Hepatocyte (in vitro differentiated cells): Measurements from ENCODE around the gene NRCAM. TPM values are rescaled to one million over a fixed set of nuclear protein-coding genes. Genes with fewer than 3 reads are reported as not detected.

ENCODE experiments used
- DNase-seq: peaks from one replicate; pipeline ENCODE4 v3.0.0-alpha.2; 2016; ENCODE audit warnings: low spot score
- H2AFZ ChIP-seq: fragments of 200-600 bp; sonication (generic); 2 replicates; pipeline ENCODE4 v1.6.0; 2016; ENCODE audit warnings: antibody characterized with exemption, mild to moderate bottlenecking
- H3K27ac ChIP-seq: fragments of 200-600 bp; sonication (generic); 2 replicates; pipeline ENCODE4 v1.5.1; 2016; ENCODE audit warnings: mild to moderate bottlenecking
- H3K27me3 ChIP-seq: fragments of 200-600 bp; sonication (generic); 2 replicates; pipeline ENCODE4 v1.6.1; 2016
- H3K36me3 ChIP-seq: fragments of 200-600 bp; sonication (generic); replicated peaks from 2 replicates; pipeline ENCODE4 v1.5.1; 2016; ENCODE audit warnings: low read depth; ENCODE audit not compliant: insufficient read depth
- H3K4me1 ChIP-seq: fragments of 200-600 bp; sonication (generic); 2 replicates; pipeline ENCODE4 v1.5.1; 2016; ENCODE audit warnings: mild to moderate bottlenecking, moderate library complexity; ENCODE audit not compliant: insufficient read depth
- H3K4me2 ChIP-seq: fragments of 200-600 bp; sonication (generic); 2 replicates; pipeline ENCODE4 v1.6.0; 2016
- H3K4me3 ChIP-seq: fragments of 200-600 bp; sonication (generic); 2 replicates; pipeline ENCODE4 v1.5.1; 2016; ENCODE audit warnings: mild to moderate bottlenecking
- H3K79me2 ChIP-seq: fragments of 200-600 bp; sonication (generic); 2 replicates; pipeline ENCODE4 v1.6.0; 2017; ENCODE audit warnings: mild to moderate bottlenecking
- H3K9me2 ChIP-seq: fragments of 200-600 bp; sonication (generic); replicated peaks from 2 replicates; pipeline ENCODE4 v1.6.0; 2017; ENCODE audit warnings: mild to moderate bottlenecking; ENCODE audit not compliant: insufficient read depth
- H3K9me3 ChIP-seq: fragments of 200-600 bp; sonication (generic); 2 replicates; pipeline ENCODE4 v1.5.1; 2016; ENCODE audit warnings: low read depth, mild to moderate bottlenecking
- H4K20me1 ChIP-seq: fragments of 200-600 bp; sonication (generic); 2 replicates; pipeline ENCODE4 v1.6.0; 2016; ENCODE audit warnings: mild to moderate bottlenecking; ENCODE audit not compliant: insufficient read depth, poor library complexity, severe bottlenecking
- EZH2 ChIP-seq: fragments of 200-600 bp; sonication (generic); IDR thresholded peaks from 2 replicates; pipeline ENCODE4 v1.6.1; 2016; ENCODE audit warnings: antibody characterized with exemption, mild to moderate bottlenecking, borderline replicate concordance
- EZH2phosphoT487 ChIP-seq: fragments of 200-600 bp; sonication (generic); IDR thresholded peaks from one replicate; pipeline ENCODE4 v1.6.1; 2018; ENCODE audit warnings: antibody characterized with exemption, mild to moderate bottlenecking, low read depth, moderate library complexity; ENCODE audit not compliant: unreplicated experiment, severe bottlenecking
- WGBS: methylation state at CpG from one replicate; pipeline ENCODE4 v1.1.6; 2016; ENCODE audit warnings: low lambda C conversion rate; ENCODE audit errors: missing lambda C conversion rate; 5-methylcytosine and 5-hydroxymethylcytosine counted together
- polyA plus RNA-seq: library from polyadenylated mRNA; unstranded; fragments of >200 nt; fragmentation: Nextera tagmentation; extraction: Ambion mirVana; gene quantifications from 2 replicates; pipeline ENCODE4 v1.2.1, GENCODE V29; 2016
- total RNA-seq: library from RNA; depleted of rRNA; stranded (reverse); fragments of >200 nt; gene quantifications from 2 replicates; pipeline ENCODE4 v1.2.3, GENCODE V29; 2014
- TF ChIP-seq, protein P1 (sequence below): fragments of 200-600 bp; sonication (generic); IDR thresholded peaks from 2 replicates; pipeline ENCODE4 v1.5.1; 2016; ENCODE audit warnings: antibody characterized with exemption, mild to moderate bottlenecking; ENCODE audit not compliant: poor library complexity

The NRCAM gene
- total and polyA plus RNA-seq, 2 experiments from 2014 or later: 16.0 to 34.4 TPM

DNA sequence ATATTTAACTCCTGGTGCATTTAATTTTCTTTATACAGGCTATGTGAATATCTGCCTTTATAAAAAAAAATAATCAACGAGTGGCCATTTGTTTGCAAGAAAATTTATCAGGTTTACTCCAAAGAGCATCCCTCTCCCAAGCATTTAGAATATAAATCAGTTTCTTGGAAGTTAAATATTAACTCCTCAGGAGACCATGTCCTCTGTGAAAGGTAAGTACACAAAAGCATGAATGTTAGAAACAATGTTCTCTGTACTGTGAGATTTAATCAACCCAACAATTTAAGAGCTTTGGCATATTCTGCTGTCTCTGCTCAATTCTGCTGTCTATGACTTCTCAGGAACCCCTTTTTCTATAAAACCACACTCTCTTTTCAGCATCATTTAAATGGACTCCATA, 206.8 kb downstream of the NRCAM start:
- no peaks in the 10 kb centered on the region for H4K20me1 ChIP-seq
- TF ChIP-seq EZH2phosphoT487 (no peak), EZH2 (no peak)
- TF ChIP-seq, protein P1, sequence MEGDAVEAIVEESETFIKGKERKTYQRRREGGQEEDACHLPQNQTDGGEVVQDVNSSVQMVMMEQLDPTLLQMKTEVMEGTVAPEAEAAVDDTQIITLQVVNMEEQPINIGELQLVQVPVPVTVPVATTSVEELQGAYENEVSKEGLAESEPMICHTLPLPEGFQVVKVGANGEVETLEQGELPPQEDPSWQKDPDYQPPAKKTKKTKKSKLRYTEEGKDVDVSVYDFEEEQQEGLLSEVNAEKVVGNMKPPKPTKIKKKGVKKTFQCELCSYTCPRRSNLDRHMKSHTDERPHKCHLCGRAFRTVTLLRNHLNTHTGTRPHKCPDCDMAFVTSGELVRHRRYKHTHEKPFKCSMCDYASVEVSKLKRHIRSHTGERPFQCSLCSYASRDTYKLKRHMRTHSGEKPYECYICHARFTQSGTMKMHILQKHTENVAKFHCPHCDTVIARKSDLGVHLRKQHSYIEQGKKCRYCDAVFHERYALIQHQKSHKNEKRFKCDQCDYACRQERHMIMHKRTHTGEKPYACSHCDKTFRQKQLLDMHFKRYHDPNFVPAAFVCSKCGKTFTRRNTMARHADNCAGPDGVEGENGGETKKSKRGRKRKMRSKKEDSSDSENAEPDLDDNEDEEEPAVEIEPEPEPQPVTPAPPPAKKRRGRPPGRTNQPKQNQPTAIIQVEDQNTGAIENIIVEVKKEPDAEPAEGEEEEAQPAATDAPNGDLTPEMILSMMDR: no peak
- H3K27me3 ChIP-seq: no peaks in the 10 kb centered on the region
- H3K4me2 ChIP-seq: peak overlapping the region; percentile 38
- no peaks in the 10 kb centered on the region for H3K79me2 ChIP-seq
- no peak overlapping the region for H3K27ac ChIP-seq
- WGBS: 56% methylated on average over 1 of the region's 1 CpG
- no peaks in the 10 kb centered on the region for H3K9me3 ChIP-seq
- H3K36me3 ChIP-seq: no peaks in the 10 kb centered on the region
- H3K4me1 ChIP-seq: no peaks in the 10 kb centered on the region
- H3K9me2 ChIP-seq: no peaks in the 10 kb centered on the region
- H3K4me3 ChIP-seq: no peak overlapping the region
- H2AFZ ChIP-seq: no peak overlapping the region
- no peak for DNase-seq

DNA sequence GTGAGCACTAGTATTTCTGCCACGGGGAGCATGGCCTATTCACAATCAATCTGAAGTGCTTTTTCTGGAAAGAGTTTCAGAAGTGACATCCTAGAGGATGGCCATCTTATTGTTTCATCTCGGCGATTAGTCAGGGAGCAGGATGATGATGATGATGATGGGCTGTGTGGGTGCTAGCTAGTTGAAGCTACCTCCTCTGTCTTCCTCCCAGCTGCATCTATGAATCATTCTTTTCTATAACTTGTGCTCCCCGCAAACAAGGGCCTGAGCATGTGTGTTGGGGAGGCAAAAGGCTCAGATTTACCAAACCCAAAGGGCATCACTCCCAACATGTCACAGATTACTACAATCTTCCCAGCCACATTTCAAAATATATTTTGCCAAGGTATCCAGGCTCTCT, 207.4 kb downstream of the NRCAM start:
- Histone ChIP-seq H2AFZ (no peak overlapping the region), H3K36me3 (no peaks in the 10 kb centered on the region), H3K27ac (no peak overlapping the region), H3K9me3 (no peaks in the 10 kb centered on the region), H3K79me2 (no peaks in the 10 kb centered on the region), H3K4me2 (no peak overlapping the region), H3K4me3 (no peak overlapping the region), H3K27me3 (no peaks in the 10 kb centered on the region), H4K20me1 (no peaks in the 10 kb centered on the region), H3K4me1 (no peaks in the 10 kb centered on the region), H3K9me2 (no peaks in the 10 kb centered on the region)
- TF ChIP-seq EZH2phosphoT487 (no peak), EZH2 (no peak)
- TF ChIP-seq, protein P1: no peak
- 92% methylated on average over 4 of the region's 4 CpGs for WGBS
- no peak for DNase-seq

DNA sequence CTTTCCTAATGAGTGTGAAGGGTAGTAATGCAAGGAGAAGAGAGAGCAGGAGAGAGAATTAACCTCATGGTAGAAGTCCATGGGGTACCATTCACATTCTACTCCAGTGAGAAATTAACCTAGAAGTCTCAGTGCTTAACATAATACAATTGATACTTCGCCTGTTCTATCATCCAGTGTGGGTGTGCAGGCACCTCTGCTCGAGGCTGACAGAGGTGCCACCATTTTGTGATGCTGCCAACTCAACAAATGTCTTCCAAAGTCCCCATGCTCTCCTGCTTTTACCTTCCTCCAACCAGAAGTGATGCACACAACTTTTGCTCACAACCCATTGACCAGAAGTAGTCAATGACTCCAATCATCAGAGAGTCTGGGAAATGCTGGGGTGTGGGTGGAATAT, 207.8 kb downstream of the NRCAM start:
- no peak for DNase-seq
- no peaks in the 10 kb centered on the region for H3K4me1 ChIP-seq
- TF ChIP-seq, protein P1: no peak
- TF ChIP-seq EZH2 (no peak), EZH2phosphoT487 (no peak)
- no peak overlapping the region for H2AFZ ChIP-seq
- no peak overlapping the region for H3K4me2 ChIP-seq
- H4K20me1 ChIP-seq: no peaks in the 10 kb centered on the region
- H3K9me3 ChIP-seq: no peaks in the 10 kb centered on the region
- 87% methylated on average over 2 of the region's 2 CpGs for WGBS
- H3K36me3 ChIP-seq: no peaks in the 10 kb centered on the region
- no peaks in the 10 kb centered on the region for H3K79me2 ChIP-seq
- H3K27me3 ChIP-seq: no peaks in the 10 kb centered on the region
- no peak overlapping the region for H3K27ac ChIP-seq
- H3K9me2 ChIP-seq: no peaks in the 10 kb centered on the region
- no peak overlapping the region for H3K4me3 ChIP-seq

DNA sequence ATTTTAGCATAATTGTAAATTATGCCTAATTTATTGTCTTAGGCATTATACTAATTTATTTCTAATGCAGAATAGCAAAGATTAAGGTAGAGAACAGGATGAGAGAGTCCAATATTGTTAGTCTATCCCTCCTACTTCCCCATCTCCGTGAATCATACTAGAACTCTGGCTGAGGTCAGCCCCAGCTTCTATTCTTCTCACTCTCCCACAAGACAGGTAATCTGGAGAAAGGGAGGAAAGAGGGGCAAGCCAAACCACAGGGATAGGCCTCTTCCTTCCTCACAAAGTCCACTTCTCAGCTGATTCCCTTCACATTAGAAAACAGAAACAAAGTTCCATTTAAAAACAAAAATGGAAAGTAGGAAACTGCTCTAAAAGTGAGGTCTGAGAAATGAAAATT, 208.6 kb downstream of the NRCAM start:
- no peaks in the 10 kb centered on the region for H3K9me3 ChIP-seq
- H3K4me1 ChIP-seq: no peaks in the 10 kb centered on the region
- TF ChIP-seq EZH2 (no peak), EZH2phosphoT487 (no peak)
- TF ChIP-seq, protein P1: no peak
- no peaks in the 10 kb centered on the region for H3K27me3 ChIP-seq
- H3K9me2 ChIP-seq: no peaks in the 10 kb centered on the region
- H3K4me3 ChIP-seq: no peak overlapping the region
- no peak overlapping the region for H3K27ac ChIP-seq
- WGBS: 89% methylated on average over 1 of the region's 1 CpG
- no peak overlapping the region for H3K4me2 ChIP-seq
- no peaks in the 10 kb centered on the region for H4K20me1 ChIP-seq
- H3K36me3 ChIP-seq: no peaks in the 10 kb centered on the region
- DNase-seq: no peak
- no peaks in the 10 kb centered on the region for H3K79me2 ChIP-seq
- no peak overlapping the region for H2AFZ ChIP-seq
